ENCODE results near the gene SEPHS1.

GRCh38 chr10:13271552-13272163 lies 76.4 kb downstream of the SEPHS1 start:
- TF ChIP-seq CTCF (tag by site-specific recombination; IDR thresholded peaks at IDR 0.05) (no peak), HOXC10 (CRISPR knock-in tag; IDR thresholded peaks at IDR 0.05) (no peak), ZNF239 (tag by site-specific recombination; IDR thresholded peaks at IDR 0.05) (no peak), ZNF571 (tag by site-specific recombination; IDR thresholded peaks at IDR 0.05) (no peak), ZNF561 (tag by site-specific recombination; IDR thresholded peaks at IDR 0.05; ENCODE audit: borderline replicate concordance) (no peak)

Data from HEK293 (cell line).